Panc1 (cell line): ENCODE results near the gene QSOX1. TPM values are rescaled to one million over a fixed set of nuclear protein-coding genes. Genes with fewer than 3 reads are reported as not detected.

Source experiments
- ATAC-seq: fragments of 200-7000 bp; cut with Tn5 transposase; 2 replicates; pipeline ENCODE4 v1.9.1; 2020; ENCODE audit warnings: mild to moderate bottlenecking, moderate library complexity
- BruUV-seq: library from RNA; stranded (reverse); fragments of 400-500 nt; replicated peaks from 2 replicates; lab custom pipeline; 2021; lab: Mats Ljungman, UMichigan
- CTCF ChIA-PET: fragments of 300-600 bp; sonication (Branson Sonifier 250); formaldehyde crosslinking; loops from one replicate; lab custom pipeline; 2022; ENCODE audit warnings: antibody characterized with exemption; lab: Charles Lee
- POLR2A ChIA-PET: fragments of 300-600 bp; sonication (Branson Sonifier 250); formaldehyde crosslinking; loops from one replicate; lab custom pipeline; 2022; ENCODE audit warnings: antibody characterized with exemption; lab: Charles Lee
- DNase-seq: peaks from one replicate; pipeline ENCODE4 v3.0.0-alpha.2; 2010; ENCODE audit warnings: low read depth, low spot score
- H3K27ac ChIP-seq: 2 replicates; pipeline ENCODE4 v1.5.1; 2011; ENCODE audit warnings: mild to moderate bottlenecking, low read length, inconsistent platforms
- H3K27me3 ChIP-seq: fragments of 200-500 bp; sonication (Bioruptor generic); 2 replicates; pipeline ENCODE4 v1.6.0; 2014; ENCODE audit warnings: low read length, inconsistent platforms; ENCODE audit not compliant: control insufficient read depth, insufficient read depth
- H3K36me3 ChIP-seq: fragments of 200-500 bp; sonication (Bioruptor generic); 2 replicates; pipeline ENCODE4 v1.5.1; 2014; ENCODE audit warnings: inconsistent platforms, mild to moderate bottlenecking, low read length, moderate library complexity; ENCODE audit not compliant: control insufficient read depth, insufficient read depth
- H3K4me1 ChIP-seq: 2 replicates; pipeline ENCODE4 v1.5.1; 2011; ENCODE audit warnings: inconsistent platforms, mild to moderate bottlenecking, low read length, moderate library complexity; ENCODE audit not compliant: control insufficient read depth, insufficient read depth
- H3K4me3 ChIP-seq, 2 experiments: 2 replicates each; pipeline ENCODE4 v1.5.1; 2011 to 2012; ENCODE audit warnings: low read depth in 2 of 2, low read length in 2 of 2, mild to moderate bottlenecking in 2 of 2, inconsistent platforms in 1 of 2, moderate library complexity in 1 of 2
- H3K9me3 ChIP-seq: fragments of 200-500 bp; sonication (Bioruptor generic); 2 replicates; pipeline ENCODE4 v1.5.1; 2014; ENCODE audit warnings: low read depth, mild to moderate bottlenecking, inconsistent platforms, low read length, moderate library complexity; ENCODE audit not compliant: control insufficient read depth, insufficient read depth
- CTCF ChIP-seq: fragments of 450-650 bp; IDR thresholded peaks from 2 replicates; pipeline ENCODE4 v1.5.1; 2017; ENCODE audit warnings: mild to moderate bottlenecking
- POLR2AphosphoS5 ChIP-seq: IDR thresholded peaks from 2 replicates; pipeline ENCODE4 v1.6.1; 2012; ENCODE audit warnings: mild to moderate bottlenecking, low read depth, low read length, moderate library complexity
- SIN3A ChIP-seq: IDR thresholded peaks from 2 replicates; pipeline ENCODE4 v1.6.1; 2012; ENCODE audit warnings: low read depth, mild to moderate bottlenecking, low read length, moderate library complexity, borderline replicate concordance; ENCODE audit not compliant: insufficient read depth
- TCF7L2 ChIP-seq: IDR thresholded peaks from 2 replicates; pipeline ENCODE4 v1.6.1; 2011; ENCODE audit warnings: mild to moderate bottlenecking, low read depth, low read length, inconsistent platforms
- in situ Hi-C: cut with HindIII; loops from 2 replicates; pipeline ENCODE4 v1.10.0; 2016; ENCODE audit warnings: low sequenced_read_pairs, low pct_unique_long_range_greater_than_20kb
- intact Hi-C: fragments of 100-400 bp; cut with micrococcal nuclease; formaldehyde crosslinking; loops from one replicate; pipeline ENCODE4 v1.10.0; 2022; ENCODE audit not compliant: unreplicated experiment
- total RNA-seq: library from RNA; stranded (reverse); gene quantifications from one replicate; pipeline ENCODE4 v1.2.1, GENCODE V29; 2021; ENCODE audit not compliant: unreplicated experiment
- TF ChIP-seq, protein P1 (sequence below), 2 experiments: IDR thresholded peaks; 2 replicates each; pipeline ENCODE4 v1.6.1; 2011 to 2012; ENCODE audit warnings: low read depth in 2 of 2, control low read depth in 1 of 2, low read length in 1 of 2, mild to moderate bottlenecking in 1 of 2, moderate library complexity in 1 of 2; ENCODE audit not compliant: insufficient read depth in 1 of 2

Gene QSOX1
- total RNA-seq, 1 experiment from 2014 or later, result 152 TPM

DNA sequence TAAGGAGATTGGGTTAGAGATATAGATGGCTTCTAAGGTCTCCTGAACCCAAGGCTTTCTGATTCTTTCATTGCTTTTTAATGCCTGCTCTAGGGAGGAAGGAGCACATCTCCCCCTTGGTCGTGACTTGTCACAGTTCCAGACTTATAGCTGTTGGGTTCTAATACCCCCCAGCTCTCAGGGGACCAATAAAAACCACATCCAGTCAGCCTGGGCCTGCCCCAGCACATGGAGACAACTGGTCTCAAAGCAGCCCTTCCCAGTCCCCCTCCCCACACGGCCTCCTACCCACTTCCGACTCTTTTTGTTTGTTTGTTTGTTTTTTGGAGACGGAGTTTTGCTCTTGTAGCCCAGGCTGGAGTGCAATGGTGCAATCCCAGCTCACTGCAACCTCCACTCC is 23.3 kb downstream of the QSOX1 start:
- CTCF ChIA-PET, result no interaction called here
- H3K27ac ChIP-seq, result no peak overlapping the region
- in situ Hi-C loops (no loop called here), intact Hi-C loops (loop anchor here (5.0 kb wide), 2 partner anchors 91 to 466 kb away; no protein-coding TSS in a partner anchor)
- H3K4me1 ChIP-seq, result no peaks in the 10 kb centered on the region
- no peaks in the 10 kb centered on the region for H3K9me3 ChIP-seq
- no peak for ATAC-seq
- BruUV-seq, result no TSS peak
- no peaks in the 10 kb centered on the region for H3K36me3 ChIP-seq
- TF ChIP-seq TCF7L2 (no peak), POLR2AphosphoS5 (no peak), CTCF (no peak), SIN3A (no peak)
- TF ChIP-seq, protein P1, sequence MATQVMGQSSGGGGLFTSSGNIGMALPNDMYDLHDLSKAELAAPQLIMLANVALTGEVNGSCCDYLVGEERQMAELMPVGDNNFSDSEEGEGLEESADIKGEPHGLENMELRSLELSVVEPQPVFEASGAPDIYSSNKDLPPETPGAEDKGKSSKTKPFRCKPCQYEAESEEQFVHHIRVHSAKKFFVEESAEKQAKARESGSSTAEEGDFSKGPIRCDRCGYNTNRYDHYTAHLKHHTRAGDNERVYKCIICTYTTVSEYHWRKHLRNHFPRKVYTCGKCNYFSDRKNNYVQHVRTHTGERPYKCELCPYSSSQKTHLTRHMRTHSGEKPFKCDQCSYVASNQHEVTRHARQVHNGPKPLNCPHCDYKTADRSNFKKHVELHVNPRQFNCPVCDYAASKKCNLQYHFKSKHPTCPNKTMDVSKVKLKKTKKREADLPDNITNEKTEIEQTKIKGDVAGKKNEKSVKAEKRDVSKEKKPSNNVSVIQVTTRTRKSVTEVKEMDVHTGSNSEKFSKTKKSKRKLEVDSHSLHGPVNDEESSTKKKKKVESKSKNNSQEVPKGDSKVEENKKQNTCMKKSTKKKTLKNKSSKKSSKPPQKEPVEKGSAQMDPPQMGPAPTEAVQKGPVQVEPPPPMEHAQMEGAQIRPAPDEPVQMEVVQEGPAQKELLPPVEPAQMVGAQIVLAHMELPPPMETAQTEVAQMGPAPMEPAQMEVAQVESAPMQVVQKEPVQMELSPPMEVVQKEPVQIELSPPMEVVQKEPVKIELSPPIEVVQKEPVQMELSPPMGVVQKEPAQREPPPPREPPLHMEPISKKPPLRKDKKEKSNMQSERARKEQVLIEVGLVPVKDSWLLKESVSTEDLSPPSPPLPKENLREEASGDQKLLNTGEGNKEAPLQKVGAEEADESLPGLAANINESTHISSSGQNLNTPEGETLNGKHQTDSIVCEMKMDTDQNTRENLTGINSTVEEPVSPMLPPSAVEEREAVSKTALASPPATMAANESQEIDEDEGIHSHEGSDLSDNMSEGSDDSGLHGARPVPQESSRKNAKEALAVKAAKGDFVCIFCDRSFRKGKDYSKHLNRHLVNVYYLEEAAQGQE (IDR thresholded peaks at IDR 0.05; ENCODE audit: insufficient read depth in 1 of 2, low read depth in 2 of 2, low read length in 1 of 2), result no peak
- H3K27me3 ChIP-seq, result no peaks in the 10 kb centered on the region
- POLR2A ChIA-PET, result no interaction called here
- DNase-seq, result no peak
- H3K4me3 ChIP-seq, result no peak overlapping the region

- CTCF ChIA-PET, result interaction anchor here (0.6 to 1.8 kb wide), 6 partner anchors 9 to 472 kb away, joined by 3 to 6 read pairs (median 3); no protein-coding TSS in a partner anchor
- no peak overlapping the region for H3K27ac ChIP-seq
- H3K27me3 ChIP-seq, result no peaks in the 10 kb centered on the region
- no peak overlapping the region for H3K4me3 ChIP-seq
- no peaks in the 10 kb centered on the region for H3K9me3 ChIP-seq
- H3K4me1 ChIP-seq, result no peaks in the 10 kb centered on the region
- no TSS peak for BruUV-seq
- intact Hi-C loops (loop anchor here (5.0 kb wide), 2 partner anchors 91 to 466 kb away; no protein-coding TSS in a partner anchor), in situ Hi-C loops (no loop called here)
- peak; percentile 98 for TF ChIP-seq CTCF
- TF ChIP-seq TCF7L2, result no peak
- TF ChIP-seq, protein P1 (IDR thresholded peaks at IDR 0.05; ENCODE audit: insufficient read depth in 1 of 2, low read depth in 2 of 2, low read length in 1 of 2), result 0 out of 4 replicates have a peak, but pooled peaks of 1 of the 2 experiments have one; percentile 14
- POLR2A ChIA-PET, result no interaction called here
- DNase-seq (peak; percentile 60), ATAC-seq (peak; percentile 74)
- no peaks in the 10 kb centered on the region for H3K36me3 ChIP-seq
These were observed 24.0 kb downstream of the QSOX1 start for GRCh38 chr1:180178511-180179161.
